Ovary (tissue), 9 donors: ENCODE data around the gene DOCK1. TPM values are rescaled to one million over a fixed set of nuclear protein-coding genes. Genes with fewer than 3 reads are reported as not detected.

ENCODE experiments used
- DNase-seq, 5 donors: peaks; one replicate each; pipeline ENCODE4 v3.0.0-alpha.2; 2019 to 2020
- H3K27ac ChIP-seq, 2 donors: fragments of 200-600 bp; one replicate each; pipeline versions ENCODE4 v1.5.1 to v1.8.0; 2019 to 2022
- H3K27me3 ChIP-seq: fragments of 200-600 bp; one replicate; pipeline ENCODE4 v1.8.0; 2022
- H3K36me3 ChIP-seq: fragments of 200-600 bp; sonication (generic); one replicate; pipeline ENCODE4 v1.5.1; 2019
- H3K4me1 ChIP-seq: one replicate; pipeline ENCODE4 v1.8.1; 2013; ENCODE audit warnings: mild to moderate bottlenecking, moderate library complexity; ENCODE audit not compliant: insufficient read depth
- H3K4me3 ChIP-seq: fragments of 200-600 bp; sonication (generic); one replicate; pipeline ENCODE4 v1.5.1; 2017
- H3K9me3 ChIP-seq, 2 donors: fragments of 200-600 bp in 1 of 2; sonication (generic) in 1 of 2; one replicate each; pipeline versions ENCODE4 v1.5.1 to v1.8.1; 2013 to 2019; ENCODE audit warnings: mild to moderate bottlenecking in 1 of 2, moderate library complexity in 1 of 2
- CTCF ChIP-seq, 3 donors: fragments of 450-650 bp in 2 of 3; fragments of 200-600 bp in 1 of 3; IDR thresholded peaks; one replicate each; pipeline versions ENCODE4 v1.5.1 to v1.8.0; 2016 to 2022; ENCODE audit warnings: antibody characterized with exemption in 3 of 3, mild to moderate bottlenecking in 1 of 3
- EP300 ChIP-seq: sonication (generic); formaldehyde crosslinking; IDR thresholded peaks from one replicate; pipeline ENCODE4 v1.6.1; 2017; ENCODE audit warnings: antibody characterized with exemption
- POLR2A ChIP-seq: fragments of 450-650 bp; IDR thresholded peaks from one replicate; pipeline ENCODE4 v1.6.1; 2017; ENCODE audit warnings: antibody characterized with exemption, mild to moderate bottlenecking, moderate library complexity
- WGBS, 3 donors: extraction: QIAGEN DNeasy Blood & Tissue Kit in 1 of 3; methylation state at CpG; one replicate each; pipeline versions ENCODE4 v1.1.5 to v1.1.7; 2013 to 2017; 5-methylcytosine and 5-hydroxymethylcytosine counted together
- intact Hi-C, 4 donors: fragments of 100-400 bp; cut with DNase I; formaldehyde crosslinking; loops; one replicate each; pipeline versions ENCODE4 v1.11.0 to v1.15.1; 2022 to 2023
- polyA plus RNA-seq, 2 donors: library from polyadenylated mRNA; stranded (reverse); fragments of 200-250 nt in 1 of 2; fragments of 350-450 nt in 1 of 2; fragmentation: Illumina TruSeq in 1 of 2; extraction: RNeasy Lipid Tissue Mini Kit (QIAGEN cat#74804) in 1 of 2; gene quantifications; one replicate each; pipeline ENCODE4 v1.2.3, GENCODE V29; 2013 to 2014
- total RNA-seq, 7 donors: library from RNA; depleted of rRNA in 2 of 7; stranded (reverse); fragments of >200 nt in 2 of 7; fragmentation: NEBNext Ultra II Directional in 3 of 7; extraction: Animal tissue kit (Norgen Biotek cat#: 25700) in 3 of 7; gene quantifications; one replicate each; pipeline versions ENCODE4 v1.1.0 to v1.2.4, GENCODE V29; 2016 to 2023
- donor health status: DM: no; HTN: no; CAD: no; lungs with moderate emphysema.
- donor health status: DM: no; HTN: no; CAD: no.
- donor health status: Bipolar disorder and iron deficiency.
- donor health status: DM: yes; HTN: yes; CAD: no.
- donor health status: DM: no; HTN: no; CAD: no.
- donor health status: DM: yes; HTN: yes; CAD: no.

The DOCK1 gene
- total and polyA plus RNA-seq, 9 donors: 24.7 to 68.3 (median 51.1) TPM

- no peaks in the 10 kb centered on the region for H3K36me3 ChIP-seq
- DNase-seq: no peak
- intact Hi-C loops: no loop called here
- H3K27me3 ChIP-seq: no peaks in the 10 kb centered on the region
- H3K4me3 ChIP-seq: no peak overlapping the region
- peaks cover 12% of the 10 kb centered on the region for H3K4me1 ChIP-seq
- TF ChIP-seq CTCF (IDR thresholded peaks at IDR 0.05) (no peak), EP300 (no peak), POLR2A (no peak)
- WGBS, 3 donors: 94 to 95% (median 95%) methylated on average over 13 of the region's 13 CpGs
- no peak overlapping the region for H3K27ac ChIP-seq
- H3K9me3 ChIP-seq: no peaks in the 10 kb centered on the region
Measured at GRCh38 chr10:126927799-126928198, 22.6 kb downstream of the DOCK1 start.

- TF ChIP-seq POLR2A: no peak
- no peak for TF ChIP-seq CTCF (IDR thresholded peaks at IDR 0.05)
- no peak for TF ChIP-seq EP300
- no peak overlapping the region for H3K27ac ChIP-seq
- no peaks in the 10 kb centered on the region for H3K36me3 ChIP-seq
- H3K27me3 ChIP-seq: no peaks in the 10 kb centered on the region
- DNase-seq: no peak
- peaks cover 15% of the 10 kb centered on the region for H3K4me1 ChIP-seq
- no peak overlapping the region for H3K4me3 ChIP-seq
- intact Hi-C loops: no loop called here
- H3K9me3 ChIP-seq: no peaks in the 10 kb centered on the region
- 91 to 96% (median 95%) methylated on average over 7 of the region's 7 CpGs for WGBS, 3 donors
Measured at GRCh38 chr10:126928274-126928673, 23.0 kb downstream of the DOCK1 start.

GRCh38 chr10:126929391-126929790 lies 24.2 kb downstream of the DOCK1 start:
- 88 to 93% (median 91%) methylated on average over 8 of the region's 8 CpGs for whole genome bisulfite sequencing, 3 donors
- intact Hi-C loops: no loop called here
- TF ChIP-seq EP300 (no peak), POLR2A (no peak), CTCF (IDR thresholded peaks at IDR 0.05) (no peak)
- no peaks in the 10 kb centered on the region for H3K9me3 ChIP-seq
- H3K4me3 ChIP-seq: no peak overlapping the region
- no peaks in the 10 kb centered on the region for H3K27me3 ChIP-seq
- no peak overlapping the region for H3K27ac ChIP-seq
- H3K4me1 ChIP-seq: peaks cover 15% of the 10 kb centered on the region
- H3K36me3 ChIP-seq: no peaks in the 10 kb centered on the region
- DNase-seq: no peak

GRCh38 chr10:126930131-126930882 lies 25.1 kb downstream of the DOCK1 start:
- H3K9me3 ChIP-seq: no peaks in the 10 kb centered on the region
- no peaks in the 10 kb centered on the region for H3K36me3 ChIP-seq
- H3K27ac ChIP-seq: peak overlapping the region in 1 of 2 donors; percentile 39
- no peak for DNase-seq
- peaks cover 15% of the 10 kb centered on the region for H3K4me1 ChIP-seq
- no peaks in the 10 kb centered on the region for H3K27me3 ChIP-seq
- intact Hi-C loops: no loop called here
- TF ChIP-seq EP300: no peak
- TF ChIP-seq CTCF (IDR thresholded peaks at IDR 0.05): no peak
- no peak for TF ChIP-seq POLR2A
- no peak overlapping the region for H3K4me3 ChIP-seq
- 77 to 85% (median 80%) methylated on average over 17 of the region's 17 CpGs for WGBS, 3 donors
